ENCODE data around the gene PCBP3.

PCBP3 gene

GRCh38 chr21:45886610-45887026 is 243.1 kb downstream of the PCBP3 start:
- Histone ChIP-seq H4K8ac (ENCODE audit: low read depth, low read length) (no peak overlapping the region), H3K79me1 (ENCODE audit: low read length) (no peaks in the 10 kb centered on the region), H3K9me3 (ENCODE audit: insufficient read depth, low read depth, low read length) (no peaks in the 10 kb centered on the region), H3K23ac (ENCODE audit: low read length) (no peak overlapping the region), H2BK12ac (ENCODE audit: low read length) (no peak overlapping the region), H3K79me2 (ENCODE audit: control insufficient read depth, insufficient read depth, low read length, poor library complexity) (no peaks in the 10 kb centered on the region), H2BK5ac (ENCODE audit: low read depth, low read length, poor library complexity) (no peak overlapping the region), H3K9ac (ENCODE audit: low read length) (no peak overlapping the region), H3K27ac (ENCODE audit: low read depth, low read length) (no peak overlapping the region), H3K4me2 (ENCODE audit: low read length) (no peak overlapping the region), H3K4me1 (ENCODE audit: control insufficient read depth in 1 of 2, insufficient read depth in 2 of 2, low read length in 2 of 2) (peaks cover 0 to under 1% of the 10 kb centered on the region in 2 experiments), H2BK120ac (ENCODE audit: insufficient read depth, low read length, poor library complexity) (no peak overlapping the region), H3K4me3 (ENCODE audit: low read depth, low read length) (no peak overlapping the region), H3K18ac (ENCODE audit: low read length) (no peak overlapping the region), H2AK5ac (ENCODE audit: low read length) (no peak overlapping the region), H3K36me3 (ENCODE audit: control insufficient read depth in 1 of 2, insufficient read depth in 2 of 2, low read length in 2 of 2) (no peaks in the 10 kb centered on the region), H3K14ac (ENCODE audit: low read length) (no peak overlapping the region), H4K12ac (ENCODE audit: low read depth, low read length) (no peak overlapping the region), H2AFZ (ENCODE audit: insufficient read depth, low read length, poor library complexity) (no peak overlapping the region), H3K27me3 (ENCODE audit: insufficient read depth, low read length) (no peaks in the 10 kb centered on the region), H4K91ac (ENCODE audit: low read depth, low read length) (no peak overlapping the region), H3K4ac (ENCODE audit: low read depth, low read length) (no peak overlapping the region)
- no peak for DNase-seq
- no CpG with 5 or more reads among the region's 11 CpGs for WGBS (ENCODE audit: extremely low coverage, insufficient coverage, insufficient read length)

GRCh38 chr21:45887120-45887611 is 243.6 kb downstream of the PCBP3 start:
- H4K91ac ChIP-seq (ENCODE audit: low read depth, low read length) = no peak overlapping the region
- H3K4me2 ChIP-seq (ENCODE audit: low read length) = no peak overlapping the region
- no peak for DNase-seq
- H4K8ac ChIP-seq (ENCODE audit: low read depth, low read length) = no peak overlapping the region
- no peaks in the 10 kb centered on the region for H3K27me3 ChIP-seq (ENCODE audit: insufficient read depth, low read length)
- H3K4me3 ChIP-seq (ENCODE audit: low read depth, low read length) = no peak overlapping the region
- H2BK12ac ChIP-seq (ENCODE audit: low read length) = no peak overlapping the region
- no peak overlapping the region for H3K18ac ChIP-seq (ENCODE audit: low read length)
- peaks cover 2 to 6% of the 10 kb centered on the region in 2 experiments for H3K4me1 ChIP-seq (ENCODE audit: control insufficient read depth in 1 of 2, insufficient read depth in 2 of 2, low read length in 2 of 2)
- H2AFZ ChIP-seq (ENCODE audit: insufficient read depth, low read length, poor library complexity) = no peak overlapping the region
- H4K12ac ChIP-seq (ENCODE audit: low read depth, low read length) = no peak overlapping the region
- no peak overlapping the region for H3K4ac ChIP-seq (ENCODE audit: low read depth, low read length)
- H3K9ac ChIP-seq (ENCODE audit: low read length) = no peak overlapping the region
- no peak overlapping the region for H2BK5ac ChIP-seq (ENCODE audit: low read depth, low read length, poor library complexity)
- WGBS (ENCODE audit: extremely low coverage, insufficient coverage, insufficient read length) = no CpG with 5 or more reads among the region's 6 CpGs
- no peak overlapping the region for H2AK5ac ChIP-seq (ENCODE audit: low read length)
- H3K36me3 ChIP-seq (ENCODE audit: control insufficient read depth in 1 of 2, insufficient read depth in 2 of 2, low read length in 2 of 2) = no peaks in the 10 kb centered on the region
- no peak overlapping the region for H3K14ac ChIP-seq (ENCODE audit: low read length)
- H3K23ac ChIP-seq (ENCODE audit: low read length) = no peak overlapping the region
- no peaks in the 10 kb centered on the region for H3K79me1 ChIP-seq (ENCODE audit: low read length)
- no peak overlapping the region for H3K27ac ChIP-seq (ENCODE audit: low read depth, low read length)
- H3K79me2 ChIP-seq (ENCODE audit: control insufficient read depth, insufficient read depth, low read length, poor library complexity) = no peaks in the 10 kb centered on the region
- H2BK120ac ChIP-seq (ENCODE audit: insufficient read depth, low read length, poor library complexity) = no peak overlapping the region
- no peaks in the 10 kb centered on the region for H3K9me3 ChIP-seq (ENCODE audit: insufficient read depth, low read depth, low read length)

GRCh38 chr21:45887788-45888187 is 244.3 kb downstream of the PCBP3 start:
- no peak overlapping the region for H2BK12ac ChIP-seq (ENCODE audit: low read length)
- H3K79me1 ChIP-seq (ENCODE audit: low read length) = no peaks in the 10 kb centered on the region
- no peak overlapping the region for H3K9ac ChIP-seq (ENCODE audit: low read length)
- no peak overlapping the region for H3K4me3 ChIP-seq (ENCODE audit: low read depth, low read length)
- H2BK120ac ChIP-seq (ENCODE audit: insufficient read depth, low read length, poor library complexity) = no peak overlapping the region
- no peak overlapping the region for H3K23ac ChIP-seq (ENCODE audit: low read length)
- no peak overlapping the region for H3K14ac ChIP-seq (ENCODE audit: low read length)
- H3K4ac ChIP-seq (ENCODE audit: low read depth, low read length) = no peak overlapping the region
- no peaks in the 10 kb centered on the region for H3K27me3 ChIP-seq (ENCODE audit: insufficient read depth, low read length)
- H4K91ac ChIP-seq (ENCODE audit: low read depth, low read length) = no peak overlapping the region
- H2BK5ac ChIP-seq (ENCODE audit: low read depth, low read length, poor library complexity) = no peak overlapping the region
- WGBS (ENCODE audit: extremely low coverage, insufficient coverage, insufficient read length) = no CpG with 5 or more reads among the region's 16 CpGs
- H2AK5ac ChIP-seq (ENCODE audit: low read length) = no peak overlapping the region
- no peaks in the 10 kb centered on the region for H3K9me3 ChIP-seq (ENCODE audit: insufficient read depth, low read depth, low read length)
- no peaks in the 10 kb centered on the region for H3K36me3 ChIP-seq (ENCODE audit: control insufficient read depth in 1 of 2, insufficient read depth in 2 of 2, low read length in 2 of 2)
- no peak overlapping the region for H3K18ac ChIP-seq (ENCODE audit: low read length)
- no peak overlapping the region for H4K12ac ChIP-seq (ENCODE audit: low read depth, low read length)
- H3K79me2 ChIP-seq (ENCODE audit: control insufficient read depth, insufficient read depth, low read length, poor library complexity) = no peaks in the 10 kb centered on the region
- no peak overlapping the region for H4K8ac ChIP-seq (ENCODE audit: low read depth, low read length)
- H3K4me2 ChIP-seq (ENCODE audit: low read length) = no peak overlapping the region
- peaks cover 2 to 7% of the 10 kb centered on the region in 2 experiments for H3K4me1 ChIP-seq (ENCODE audit: control insufficient read depth in 1 of 2, insufficient read depth in 2 of 2, low read length in 2 of 2)
- no peak for DNase-seq
- H2AFZ ChIP-seq (ENCODE audit: insufficient read depth, low read length, poor library complexity) = no peak overlapping the region
- no peak overlapping the region for H3K27ac ChIP-seq (ENCODE audit: low read depth, low read length)

DNA sequence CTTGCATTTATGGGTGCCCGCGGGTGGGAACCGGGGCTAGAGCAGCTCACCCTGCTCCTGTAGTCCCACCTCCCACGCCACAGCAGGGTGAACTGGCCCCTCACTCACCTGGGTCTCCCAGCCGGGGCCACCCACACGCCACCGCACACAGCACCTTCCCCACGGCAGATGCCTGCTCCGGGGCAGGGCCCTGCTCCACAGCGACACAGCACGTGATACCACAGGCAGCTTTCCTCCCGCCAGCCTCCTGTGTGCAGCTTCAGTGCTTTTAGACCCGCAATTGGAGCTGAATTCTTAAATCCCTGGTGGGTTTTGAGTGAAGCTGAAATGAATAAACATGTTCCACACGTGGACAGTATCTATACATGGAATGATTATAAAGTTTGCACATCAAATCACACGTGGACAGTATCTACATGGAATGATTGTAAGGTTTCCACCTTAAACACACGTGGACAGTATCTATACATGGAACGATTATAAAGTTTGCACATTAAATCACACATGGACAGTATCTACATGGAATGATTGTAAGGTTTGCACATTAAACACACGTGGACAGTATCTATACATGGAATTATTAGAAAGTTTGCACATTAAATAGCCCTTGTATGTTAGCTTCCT is 245.0 kb downstream of the PCBP3 start:
- Histone ChIP-seq H3K27me3 (ENCODE audit: insufficient read depth, low read length) (no peaks in the 10 kb centered on the region), H2AK5ac (ENCODE audit: low read length) (no peak overlapping the region), H3K36me3 (ENCODE audit: control insufficient read depth in 1 of 2, insufficient read depth in 2 of 2, low read length in 2 of 2) (no peaks in the 10 kb centered on the region), H3K14ac (ENCODE audit: low read length) (no peak overlapping the region), H3K79me2 (ENCODE audit: control insufficient read depth, insufficient read depth, low read length, poor library complexity) (no peaks in the 10 kb centered on the region), H3K79me1 (ENCODE audit: low read length) (no peaks in the 10 kb centered on the region), H4K91ac (ENCODE audit: low read depth, low read length) (no peak overlapping the region), H3K4me1 (ENCODE audit: control insufficient read depth in 1 of 2, insufficient read depth in 2 of 2, low read length in 2 of 2) (peaks cover 2 to 7% of the 10 kb centered on the region in 2 experiments), H3K18ac (ENCODE audit: low read length) (no peak overlapping the region), H2BK5ac (ENCODE audit: low read depth, low read length, poor library complexity) (no peak overlapping the region), H3K23ac (ENCODE audit: low read length) (no peak overlapping the region), H2AFZ (ENCODE audit: insufficient read depth, low read length, poor library complexity) (no peak overlapping the region), H3K9ac (ENCODE audit: low read length) (no peak overlapping the region), H4K12ac (ENCODE audit: low read depth, low read length) (no peak overlapping the region), H3K9me3 (ENCODE audit: insufficient read depth, low read depth, low read length) (no peaks in the 10 kb centered on the region), H3K4me3 (ENCODE audit: low read depth, low read length) (no peak overlapping the region), H3K4me2 (ENCODE audit: low read length) (no peak overlapping the region), H3K4ac (ENCODE audit: low read depth, low read length) (no peak overlapping the region), H2BK120ac (ENCODE audit: insufficient read depth, low read length, poor library complexity) (no peak overlapping the region), H2BK12ac (ENCODE audit: low read length) (no peak overlapping the region), H4K8ac (ENCODE audit: low read depth, low read length) (no peak overlapping the region), H3K27ac (ENCODE audit: low read depth, low read length) (no peak overlapping the region)
- no peak for DNase-seq
- WGBS (ENCODE audit: extremely low coverage, insufficient coverage, insufficient read length) = no CpG with 5 or more reads among the region's 18 CpGs
